Right lobe of liver (tissue), 4 donors: Measurements from ENCODE around the gene STPG3.

ENCODE experiments used
- POLR2A ChIP-seq: fragments of 450-650 bp; IDR thresholded peaks from one replicate; pipeline ENCODE4 v1.6.1; 2017; ENCODE audit warnings: antibody characterized with exemption, mild to moderate bottlenecking
- TF ChIP-seq, protein P1 (sequence below), 4 donors: fragments of 200-600 bp in 3 of 4; fragments of 450-650 bp in 1 of 4; IDR thresholded peaks; one replicate each; pipeline versions ENCODE4 v1.5.1 to v1.8.0; 2016 to 2022; ENCODE audit warnings: antibody characterized with exemption in 4 of 4, mild to moderate bottlenecking in 2 of 4
- donor health status: DM: no; HTN: no; CAD: no.
- donor health status: DM: no; HTN: no; CAD: no.
- donor health status: DM: no; HTN: yes; CAD: no.

DNA sequence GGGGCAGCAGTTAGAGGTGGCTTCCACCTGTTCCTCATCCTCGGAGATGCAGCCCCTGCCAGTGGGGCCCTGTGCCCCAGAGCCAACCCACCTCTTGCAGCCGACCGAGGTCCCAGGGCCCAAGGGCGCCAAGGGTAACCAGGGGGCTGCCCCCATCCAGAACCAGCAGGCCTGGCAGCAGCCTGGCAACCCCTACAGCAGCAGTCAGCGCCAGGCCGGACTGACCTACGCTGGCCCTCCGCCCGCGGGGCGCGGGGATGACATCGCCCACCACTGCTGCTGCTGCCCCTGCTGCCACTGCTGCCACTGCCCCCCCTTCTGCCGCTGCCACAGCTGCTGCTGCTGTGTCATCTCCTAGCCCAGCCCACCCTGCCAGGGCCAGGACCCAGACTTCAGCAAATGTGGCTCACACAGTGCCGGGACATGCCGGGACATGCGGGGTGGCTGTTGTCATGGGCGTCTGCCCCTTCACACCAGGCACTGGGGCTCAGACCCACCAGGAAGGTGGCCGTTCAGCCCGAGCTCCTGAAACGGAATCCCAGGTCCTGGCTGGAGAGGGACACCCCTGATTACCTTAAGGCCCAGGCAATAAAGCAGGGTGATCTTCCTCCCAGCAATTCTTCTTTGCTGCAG is 25.3 kb upstream of the STPG3 start:
- TF ChIP-seq, protein P1, sequence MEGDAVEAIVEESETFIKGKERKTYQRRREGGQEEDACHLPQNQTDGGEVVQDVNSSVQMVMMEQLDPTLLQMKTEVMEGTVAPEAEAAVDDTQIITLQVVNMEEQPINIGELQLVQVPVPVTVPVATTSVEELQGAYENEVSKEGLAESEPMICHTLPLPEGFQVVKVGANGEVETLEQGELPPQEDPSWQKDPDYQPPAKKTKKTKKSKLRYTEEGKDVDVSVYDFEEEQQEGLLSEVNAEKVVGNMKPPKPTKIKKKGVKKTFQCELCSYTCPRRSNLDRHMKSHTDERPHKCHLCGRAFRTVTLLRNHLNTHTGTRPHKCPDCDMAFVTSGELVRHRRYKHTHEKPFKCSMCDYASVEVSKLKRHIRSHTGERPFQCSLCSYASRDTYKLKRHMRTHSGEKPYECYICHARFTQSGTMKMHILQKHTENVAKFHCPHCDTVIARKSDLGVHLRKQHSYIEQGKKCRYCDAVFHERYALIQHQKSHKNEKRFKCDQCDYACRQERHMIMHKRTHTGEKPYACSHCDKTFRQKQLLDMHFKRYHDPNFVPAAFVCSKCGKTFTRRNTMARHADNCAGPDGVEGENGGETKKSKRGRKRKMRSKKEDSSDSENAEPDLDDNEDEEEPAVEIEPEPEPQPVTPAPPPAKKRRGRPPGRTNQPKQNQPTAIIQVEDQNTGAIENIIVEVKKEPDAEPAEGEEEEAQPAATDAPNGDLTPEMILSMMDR (IDR thresholded peaks at IDR 0.05) = no peak
- no peak for TF ChIP-seq POLR2A
